ENCODE measurements around the gene ADARB2.

GRCh38 chr10:1264001-1264400, 473.3 kb downstream of the ADARB2 start:
- TF ChIP-seq PKNOX1 (IDR thresholded peaks at IDR 0.05), result no peak
- TF ChIP-seq FOXK2 (IDR thresholded peaks at IDR 0.05), result no peak
- TF ChIP-seq FOXA1 (IDR thresholded peaks at IDR 0.05), result no peak
- TF ChIP-seq BHLHE40 (IDR thresholded peaks at IDR 0.05; ENCODE audit: borderline replicate concordance), result no peak
- TF ChIP-seq LEF1 (IDR thresholded peaks at IDR 0.05; ENCODE audit: borderline replicate concordance), result no peak
- TF ChIP-seq ELF4 (IDR thresholded peaks at IDR 0.05), result no peak
- TF ChIP-seq TARDBP (IDR thresholded peaks at IDR 0.05), result no peak
- TF ChIP-seq FOXM1 (IDR thresholded peaks at IDR 0.05; ENCODE audit: borderline replicate concordance), result no peak
- TF ChIP-seq SUZ12 (IDR thresholded peaks at IDR 0.05), result no peak
- no peak for TF ChIP-seq HDGF (IDR thresholded peaks at IDR 0.05; ENCODE audit: borderline replicate concordance)
- no peak for TF ChIP-seq ZNF384 (IDR thresholded peaks at IDR 0.05)
- TF ChIP-seq SP1 (IDR thresholded peaks at IDR 0.05), result no peak
- TF ChIP-seq ARNT (IDR thresholded peaks at IDR 0.05), result no peak
- TF ChIP-seq CTBP1 (IDR thresholded peaks at IDR 0.05; ENCODE audit: borderline replicate concordance), result no peak

All from HEK293T (cell line).